HCT116 (cell line): ENCODE results near the gene GGA2. TPM values are rescaled to one million over a fixed set of nuclear protein-coding genes. Genes with fewer than 3 reads are reported as not detected.

Experiments
- ATAC-seq: fragments of 200-7000 bp; cut with Tn5 transposase; 2 replicates; pipeline ENCODE4 v1.9.1; 2020; ENCODE audit warnings: mild to moderate bottlenecking, moderate library complexity
- BruUV-seq: library from RNA; stranded (reverse); fragments of 400-500 nt; replicated peaks from 2 replicates; lab custom pipeline; 2021; lab: Mats Ljungman, UMichigan
- CTCF ChIA-PET: fragments of 300-600 bp; sonication (Branson Sonifier 250); formaldehyde crosslinking; loops from one replicate; lab custom pipeline; 2021; ENCODE audit warnings: antibody characterized with exemption; lab: Charles Lee
- POLR2A ChIA-PET: fragments of 300-600, 350-600 bp; sonication (Branson Sonifier 250); formaldehyde crosslinking; loops from one replicate; lab custom pipeline; 2021; ENCODE audit warnings: antibody characterized with exemption; lab: Charles Lee
- RAD21 ChIA-PET, 2 experiments: fragments of 300-600 bp; sonication (Branson Sonifier 250); formaldehyde crosslinking; loops; one replicate each; lab custom pipeline; 2023; ENCODE audit warnings: low total read pairs in 2 of 2; ENCODE audit not compliant: uncharacterized antibody in 2 of 2, unreplicated experiment in 2 of 2, low non-redundant PET in 1 of 2; lab: Charles Lee
- DNase-seq: peaks from one replicate; pipeline ENCODE4 v3.0.0-alpha.2; 2010; ENCODE audit warnings: low read depth, low spot score
- H2AFZ ChIP-seq: fragments of 200-600 bp; shearing (Covaris generic), sonication (generic); 2 replicates; pipeline ENCODE4 v1.6.1; 2017; ENCODE audit warnings: low read depth, mixed run types, mixed read lengths, antibody characterized with exemption, low read length; ENCODE audit not compliant: poor library complexity, severe bottlenecking
- H3K27ac ChIP-seq: 2 replicates; pipeline ENCODE4 v1.5.1; 2012; ENCODE audit warnings: low read depth, low read length
- H3K27me3 ChIP-seq: fragments of 200-600 bp; sonication (generic); 2 replicates; pipeline ENCODE4 v1.6.1; 2016; ENCODE audit warnings: mixed run types, low read length, mixed read lengths; ENCODE audit not compliant: insufficient read depth
- H3K36me3 ChIP-seq, 2 experiments: fragments of 200-500 bp in 1 of 2; fragments of 200-600 bp in 1 of 2; sonication (Bioruptor generic) in 1 of 2; sonication (generic) in 1 of 2; 2 replicates each; pipeline versions ENCODE4 v1.5.1 to v1.6.1; 2014 to 2016; ENCODE audit warnings: low read length in 2 of 2, inconsistent platforms in 1 of 2, mixed read lengths in 1 of 2, mixed run types in 1 of 2; ENCODE audit not compliant: insufficient read depth in 2 of 2, control insufficient read depth in 1 of 2
- H3K4me1 ChIP-seq, 2 experiments: fragments of 200-600 bp in 1 of 2; sonication (generic) in 1 of 2; 2 replicates each; pipeline versions ENCODE4 v1.5.1 to v1.6.1; 2012 to 2017; ENCODE audit warnings: low read length in 2 of 2, inconsistent platforms in 1 of 2, mild to moderate bottlenecking in 1 of 2, mixed read lengths in 1 of 2, mixed run types in 1 of 2, moderate library complexity in 1 of 2; ENCODE audit not compliant: insufficient read depth in 2 of 2, control insufficient read depth in 1 of 2
- H3K4me2 ChIP-seq: fragments of 200-600 bp; sonication (generic); 2 replicates; pipeline ENCODE4 v1.6.1; 2017; ENCODE audit warnings: mixed run types, low read length, mixed read lengths
- H3K4me3 ChIP-seq, 2 experiments: fragments of 200-600 bp in 1 of 2; sonication (generic) in 1 of 2; replicated peaks in 1 of 2; 2 replicates each; pipeline ENCODE4 v1.5.1; 2011 to 2016; ENCODE audit warnings: low read length in 2 of 2, control low read depth in 1 of 2, low read depth in 1 of 2, mild to moderate bottlenecking in 1 of 2, mixed read lengths in 1 of 2, mixed run types in 1 of 2
- H3K79me2 ChIP-seq: fragments of 200-600 bp; sonication (generic); 2 replicates; pipeline ENCODE4 v1.6.1; 2017; ENCODE audit warnings: mild to moderate bottlenecking, mixed run types, low read length, moderate library complexity, mixed read lengths; ENCODE audit not compliant: insufficient read depth
- H3K9ac ChIP-seq: fragments of 200-600 bp; sonication (generic); 2 replicates; pipeline ENCODE4 v1.6.1; 2016; ENCODE audit warnings: low read length, mixed read lengths
- H3K9me2 ChIP-seq: fragments of 200-600 bp; sonication (generic), shearing (Covaris generic); 2 replicates; pipeline ENCODE4 v1.6.1; 2017; ENCODE audit warnings: mixed run types, mild to moderate bottlenecking, moderate library complexity; ENCODE audit not compliant: insufficient read depth
- H3K9me3 ChIP-seq, 2 experiments: fragments of 200-500 bp in 1 of 2; fragments of 200-600 bp in 1 of 2; sonication (Bioruptor generic) in 1 of 2; sonication (generic) in 1 of 2; 2 replicates each; pipeline ENCODE4 v1.6.1; 2014 to 2017; ENCODE audit warnings: low read length in 2 of 2, mixed read lengths in 2 of 2, inconsistent platforms in 1 of 2, low read depth in 1 of 2, mild to moderate bottlenecking in 1 of 2, mixed run types in 1 of 2, moderate library complexity in 1 of 2; ENCODE audit not compliant: control insufficient read depth in 1 of 2, insufficient read depth in 1 of 2
- H4K20me1 ChIP-seq: fragments of 200-600 bp; sonication (generic), shearing (Covaris generic); 2 replicates; pipeline ENCODE4 v1.6.1; 2017; ENCODE audit warnings: mixed run types, mild to moderate bottlenecking, moderate library complexity; ENCODE audit not compliant: insufficient read depth
- EGR1 ChIP-seq: IDR thresholded peaks from 2 replicates; pipeline ENCODE4 v1.6.1; 2012; ENCODE audit warnings: low read depth
- EZH2 ChIP-seq: fragments of 200-600 bp; sonication (generic); IDR thresholded peaks from 2 replicates; pipeline ENCODE4 v1.6.1; 2017; ENCODE audit warnings: antibody characterized with exemption, mixed run types
- JUND ChIP-seq: IDR thresholded peaks from 2 replicates; pipeline ENCODE4 v1.6.1; 2012
- MAX ChIP-seq: IDR thresholded peaks from 2 replicates; pipeline ENCODE4 v1.6.1; 2012
- SRF ChIP-seq: IDR thresholded peaks from 2 replicates; pipeline ENCODE4 v1.6.1; 2012; ENCODE audit warnings: low read depth
- YY1 ChIP-seq: IDR thresholded peaks from 2 replicates; pipeline ENCODE4 v1.6.1; 2011; ENCODE audit warnings: low read length, low read depth, moderate library complexity, mild to moderate bottlenecking; ENCODE audit not compliant: insufficient replicate concordance; ENCODE audit errors: extremely low read depth
- ZNF274 ChIP-seq: fragments of 200-500 bp; sonication (Bioruptor generic); IDR thresholded peaks from 2 replicates; pipeline ENCODE4 v1.6.1; 2014; ENCODE audit warnings: mild to moderate bottlenecking, low read depth, low read length, inconsistent platforms
- intact Hi-C: fragments of 100-400 bp; cut with micrococcal nuclease; formaldehyde crosslinking; loops from 2 replicates; pipeline ENCODE4 v1.10.0; 2022
- total RNA-seq: library from RNA; stranded (reverse); gene quantifications from one replicate; pipeline ENCODE4 v1.2.1, GENCODE V29; 2021; ENCODE audit not compliant: unreplicated experiment
- TF ChIP-seq, protein P1 (sequence below), 3 experiments: fragments of 200-600 bp in 1 of 3; sonication (generic) in 1 of 3; IDR thresholded peaks in 2 of 3; conservative IDR thresholded peaks in 1 of 3; 2 replicates each; pipeline ENCODE4 v1.5.1; 2012 to 2017; ENCODE audit warnings: low read depth in 2 of 3, low read length in 2 of 3, antibody characterized with exemption in 1 of 3, borderline replicate concordance in 1 of 3, control low read depth in 1 of 3, mild to moderate bottlenecking in 1 of 3, mixed read lengths in 1 of 3, mixed run types in 1 of 3, moderate library complexity in 1 of 3; ENCODE audit not compliant: insufficient read depth in 1 of 3

Gene GGA2
- total RNA-seq, 1 experiment from 2014 or later = 68.3 TPM

- intact Hi-C loops = loop anchor here (10.0 kb wide), 1 partner anchor 63 kb away; no protein-coding TSS in a partner anchor
- no peak for DNase-seq
Observed at GRCh38 chr16:23537390-23537789, 27.1 kb upstream of the GGA2 start.

More at GRCh38 chr16:23537390-23537789, 27.1 kb upstream of the GGA2 start:
- RAD21 ChIA-PET = no interaction called here
- Histone ChIP-seq H3K9me2 (no peaks in the 10 kb centered on the region), H3K9ac (no peak overlapping the region), H3K79me2 (peaks cover 9% of the 10 kb centered on the region; the same call in 1 of the 2 replicates), H3K27ac (no peak overlapping the region), H3K27me3 (no peaks in the 10 kb centered on the region), H3K4me2 (no peak overlapping the region), H4K20me1 (no peaks in the 10 kb centered on the region), H3K4me3 (no peak overlapping the region), H3K4me1 (peaks cover 7 to 17% of the 10 kb centered on the region in 2 experiments), H3K36me3 (peaks cover 20 to 26% of the 10 kb centered on the region in 2 experiments), H3K9me3 (no peaks in the 10 kb centered on the region), H2AFZ (no peak overlapping the region)
- POLR2A ChIA-PET = no interaction called here
- no peak for TF ChIP-seq EZH2
- TF ChIP-seq EGR1 = no peak
- no peak for TF ChIP-seq ZNF274
- no peak for TF ChIP-seq JUND
- no peak for TF ChIP-seq YY1
- TF ChIP-seq SRF = no peak
- no peak for TF ChIP-seq MAX
- TF ChIP-seq, protein P1, sequence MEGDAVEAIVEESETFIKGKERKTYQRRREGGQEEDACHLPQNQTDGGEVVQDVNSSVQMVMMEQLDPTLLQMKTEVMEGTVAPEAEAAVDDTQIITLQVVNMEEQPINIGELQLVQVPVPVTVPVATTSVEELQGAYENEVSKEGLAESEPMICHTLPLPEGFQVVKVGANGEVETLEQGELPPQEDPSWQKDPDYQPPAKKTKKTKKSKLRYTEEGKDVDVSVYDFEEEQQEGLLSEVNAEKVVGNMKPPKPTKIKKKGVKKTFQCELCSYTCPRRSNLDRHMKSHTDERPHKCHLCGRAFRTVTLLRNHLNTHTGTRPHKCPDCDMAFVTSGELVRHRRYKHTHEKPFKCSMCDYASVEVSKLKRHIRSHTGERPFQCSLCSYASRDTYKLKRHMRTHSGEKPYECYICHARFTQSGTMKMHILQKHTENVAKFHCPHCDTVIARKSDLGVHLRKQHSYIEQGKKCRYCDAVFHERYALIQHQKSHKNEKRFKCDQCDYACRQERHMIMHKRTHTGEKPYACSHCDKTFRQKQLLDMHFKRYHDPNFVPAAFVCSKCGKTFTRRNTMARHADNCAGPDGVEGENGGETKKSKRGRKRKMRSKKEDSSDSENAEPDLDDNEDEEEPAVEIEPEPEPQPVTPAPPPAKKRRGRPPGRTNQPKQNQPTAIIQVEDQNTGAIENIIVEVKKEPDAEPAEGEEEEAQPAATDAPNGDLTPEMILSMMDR (IDR thresholded peaks at IDR 0.05 in 2 of 3, conservative IDR thresholded peaks at IDR 0.05 in 1 of 3; ENCODE audit: borderline replicate concordance in 1 of 3, insufficient read depth in 1 of 3, low read depth in 2 of 3, low read length in 2 of 3) = no peak
- no peak for ATAC-seq
- no TSS peak for BruUV-seq
- CTCF ChIA-PET = interaction anchor here (0.9 kb wide), 1 partner anchor 20 kb away, joined by 4 read pairs; the partner anchor contains the start of gene UBFD1
